GM06990 (cell line): ENCODE measurements around the gene COPS3.
"Not testable (repeated sequence)": the region's sequence is repeated elsewhere in the genome, so short reads cannot be mapped to it uniquely, and the experiment has no call there.

ENCODE experiments used
- DNase-seq: peaks from one replicate; pipeline ENCODE4 v3.0.0-alpha.2; 2011; ENCODE audit not compliant: insufficient read length; ENCODE audit errors: extremely low read depth
- H3K27me3 ChIP-seq: replicated peaks from 2 replicates; pipeline ENCODE4 v1.6.0; 2011; ENCODE audit warnings: low read length; ENCODE audit not compliant: control insufficient read depth, insufficient read depth
- H3K36me3 ChIP-seq: 2 replicates; pipeline ENCODE4 v1.5.1; 2011; ENCODE audit warnings: low read length; ENCODE audit not compliant: control insufficient read depth, insufficient read depth
- H3K4me3 ChIP-seq: replicated peaks from 2 replicates; pipeline ENCODE4 v1.5.1; 2011; ENCODE audit warnings: low read depth, mild to moderate bottlenecking, control low read depth, low read length
- TF ChIP-seq, protein P1 (sequence below): IDR thresholded peaks from 2 replicates; pipeline ENCODE4 v1.5.1; 2011; ENCODE audit warnings: low read length, control low read depth, mild to moderate bottlenecking, inconsistent platforms; ENCODE audit not compliant: insufficient read depth, poor library complexity, severe bottlenecking

COPS3 gene

DNA sequence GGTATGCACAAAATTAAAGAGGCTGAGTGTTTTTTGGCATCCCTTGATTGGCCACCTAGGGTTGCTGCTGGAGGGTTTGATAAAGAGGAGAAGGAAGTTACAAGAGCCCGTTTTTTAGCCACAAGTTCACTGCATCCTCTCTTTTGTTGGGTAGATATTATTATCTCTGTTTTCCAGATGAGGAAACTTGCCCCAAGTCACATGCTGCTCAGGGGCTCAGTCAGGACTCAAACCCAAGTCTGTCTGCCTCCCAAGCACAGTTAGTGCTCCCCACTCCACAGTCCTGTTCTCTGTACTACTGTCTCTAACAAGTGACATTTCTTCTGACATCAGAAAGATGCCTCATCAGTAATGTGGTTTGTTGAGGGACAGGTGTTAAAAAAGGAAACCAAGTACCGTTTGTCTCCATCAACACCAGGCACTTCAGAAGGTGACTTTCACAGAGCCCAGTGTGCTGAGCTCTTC lies 23.5 kb upstream of the COPS3 start:
- peak; percentile 47 for DNase-seq
- TF ChIP-seq, protein P1, sequence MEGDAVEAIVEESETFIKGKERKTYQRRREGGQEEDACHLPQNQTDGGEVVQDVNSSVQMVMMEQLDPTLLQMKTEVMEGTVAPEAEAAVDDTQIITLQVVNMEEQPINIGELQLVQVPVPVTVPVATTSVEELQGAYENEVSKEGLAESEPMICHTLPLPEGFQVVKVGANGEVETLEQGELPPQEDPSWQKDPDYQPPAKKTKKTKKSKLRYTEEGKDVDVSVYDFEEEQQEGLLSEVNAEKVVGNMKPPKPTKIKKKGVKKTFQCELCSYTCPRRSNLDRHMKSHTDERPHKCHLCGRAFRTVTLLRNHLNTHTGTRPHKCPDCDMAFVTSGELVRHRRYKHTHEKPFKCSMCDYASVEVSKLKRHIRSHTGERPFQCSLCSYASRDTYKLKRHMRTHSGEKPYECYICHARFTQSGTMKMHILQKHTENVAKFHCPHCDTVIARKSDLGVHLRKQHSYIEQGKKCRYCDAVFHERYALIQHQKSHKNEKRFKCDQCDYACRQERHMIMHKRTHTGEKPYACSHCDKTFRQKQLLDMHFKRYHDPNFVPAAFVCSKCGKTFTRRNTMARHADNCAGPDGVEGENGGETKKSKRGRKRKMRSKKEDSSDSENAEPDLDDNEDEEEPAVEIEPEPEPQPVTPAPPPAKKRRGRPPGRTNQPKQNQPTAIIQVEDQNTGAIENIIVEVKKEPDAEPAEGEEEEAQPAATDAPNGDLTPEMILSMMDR: no peak

DNA sequence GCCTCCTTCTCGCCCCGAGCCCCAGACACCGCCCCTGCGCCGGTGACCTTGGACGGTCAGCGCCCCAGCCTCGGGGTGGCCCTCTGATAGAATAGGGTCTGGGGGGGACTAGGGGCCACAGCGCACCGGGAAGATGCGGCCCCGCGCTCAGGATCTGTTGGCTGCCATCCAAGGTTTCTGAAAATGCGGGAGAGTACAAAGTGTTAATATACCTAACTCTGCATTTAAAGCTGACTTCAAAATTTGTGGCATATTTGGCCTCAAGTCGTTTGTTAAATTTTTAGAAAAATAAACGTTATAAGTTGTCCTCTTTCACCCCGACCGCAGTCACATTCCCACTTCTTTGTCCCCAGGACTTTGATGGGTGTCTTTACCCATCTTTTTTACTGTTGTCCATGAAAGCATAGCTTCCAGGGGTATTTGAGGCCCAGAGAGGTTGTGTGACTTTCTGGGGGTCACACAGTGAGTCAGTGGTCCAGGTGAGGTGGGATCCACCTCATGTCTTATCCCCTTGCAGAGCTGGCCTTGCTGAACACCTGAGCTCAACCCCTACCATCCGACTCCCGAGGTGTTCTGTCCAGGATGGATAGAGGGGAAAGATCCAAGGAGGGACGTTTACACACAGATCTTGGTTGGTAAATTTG lies 22.9 kb upstream of the COPS3 start:
- Histone ChIP-seq H3K27me3 (no peaks in the 10 kb centered on the region), H3K36me3 (no peaks in the 10 kb centered on the region), H3K4me3 (peak overlapping the region; percentile 58)
- no peak for DNase-seq
- TF ChIP-seq, protein P1: no peak

More for the DNA sequence above, 23.5 kb upstream of the COPS3 start:
- Histone ChIP-seq H3K4me3 (no peak overlapping the region), H3K27me3 (no peaks in the 10 kb centered on the region), H3K36me3 (no peaks in the 10 kb centered on the region)

DNA sequence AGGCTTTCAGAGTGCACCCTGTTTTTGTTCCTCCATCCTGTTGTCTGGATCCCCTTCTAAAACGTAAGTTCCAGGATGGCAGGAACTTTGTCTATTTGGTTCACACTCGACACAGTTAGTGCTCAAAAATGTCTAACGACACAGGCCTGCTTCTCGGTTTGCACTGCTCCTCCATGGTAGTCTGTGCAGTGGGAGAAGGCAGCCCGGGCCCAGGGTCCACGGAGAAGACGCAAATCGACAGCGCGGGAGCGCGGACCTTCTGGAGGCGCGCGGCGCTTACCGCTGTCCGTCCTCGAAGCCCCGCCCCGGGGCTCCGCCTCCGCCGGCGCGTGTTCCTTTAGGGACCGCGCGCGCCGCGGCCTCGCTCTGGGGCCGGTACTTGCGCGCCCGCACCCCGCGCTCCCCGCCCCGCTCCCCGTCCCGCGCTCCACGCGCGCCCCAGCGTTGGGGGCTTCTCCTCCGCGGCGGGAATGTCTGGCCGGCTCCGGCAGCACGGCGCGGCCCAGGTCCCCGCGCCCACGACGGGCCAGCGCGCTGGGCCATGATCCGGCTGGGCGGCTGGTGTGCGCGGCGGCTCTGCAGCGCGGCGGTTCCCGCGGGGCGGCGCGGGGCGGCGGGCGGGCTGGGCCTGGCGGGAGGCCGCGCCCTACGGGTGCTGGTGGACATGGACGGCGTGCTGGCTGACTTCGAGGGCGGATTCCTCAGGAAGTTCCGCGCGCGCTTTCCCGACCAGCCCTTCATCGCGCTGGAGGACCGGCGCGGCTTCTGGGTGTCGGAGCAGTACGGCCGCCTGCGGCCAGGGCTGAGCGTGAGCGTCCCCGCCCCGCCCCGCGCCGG lies 22.2 kb upstream of the COPS3 start, which contains the start of gene NT5M:
Gene NT5M, plus strand, starts transcription at position 364 of the 837 bp plus-strand sequence. Its CDS starts 178 bp downstream, at position 542.
- DNase-seq: peak; percentile 87
- Histone ChIP-seq H3K4me3 (peak within 1 kb of the TSS; percentile 58), H3K36me3 (no peaks in the 10 kb centered on the region), H3K27me3 (no peaks in the 10 kb centered on the region)
- TF ChIP-seq, protein P1: no peak

DNA sequence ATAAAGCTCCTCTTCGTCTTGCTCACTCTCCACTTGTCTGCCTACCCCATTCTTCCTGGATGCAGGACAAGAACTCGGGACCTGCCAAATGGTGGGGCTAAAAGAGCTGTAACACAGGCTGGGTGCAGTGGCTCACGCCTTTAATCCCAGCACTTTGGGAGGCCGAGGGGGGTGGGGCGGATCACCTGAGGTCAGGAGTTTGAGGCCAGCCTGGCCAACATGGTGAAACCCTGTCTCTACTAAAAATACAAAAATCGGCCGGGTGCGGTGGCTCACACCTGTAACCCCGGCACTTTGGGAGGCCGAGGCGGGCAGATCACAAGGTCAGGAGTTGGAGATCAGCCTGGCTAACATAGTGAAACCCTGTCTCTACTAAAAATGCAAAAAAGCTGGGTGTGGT lies 20.6 kb upstream of the COPS3 start:
- H3K27me3 ChIP-seq, DNase-seq, H3K36me3 ChIP-seq, H3K4me3 ChIP-seq: not testable (repeated sequence)

DNA sequence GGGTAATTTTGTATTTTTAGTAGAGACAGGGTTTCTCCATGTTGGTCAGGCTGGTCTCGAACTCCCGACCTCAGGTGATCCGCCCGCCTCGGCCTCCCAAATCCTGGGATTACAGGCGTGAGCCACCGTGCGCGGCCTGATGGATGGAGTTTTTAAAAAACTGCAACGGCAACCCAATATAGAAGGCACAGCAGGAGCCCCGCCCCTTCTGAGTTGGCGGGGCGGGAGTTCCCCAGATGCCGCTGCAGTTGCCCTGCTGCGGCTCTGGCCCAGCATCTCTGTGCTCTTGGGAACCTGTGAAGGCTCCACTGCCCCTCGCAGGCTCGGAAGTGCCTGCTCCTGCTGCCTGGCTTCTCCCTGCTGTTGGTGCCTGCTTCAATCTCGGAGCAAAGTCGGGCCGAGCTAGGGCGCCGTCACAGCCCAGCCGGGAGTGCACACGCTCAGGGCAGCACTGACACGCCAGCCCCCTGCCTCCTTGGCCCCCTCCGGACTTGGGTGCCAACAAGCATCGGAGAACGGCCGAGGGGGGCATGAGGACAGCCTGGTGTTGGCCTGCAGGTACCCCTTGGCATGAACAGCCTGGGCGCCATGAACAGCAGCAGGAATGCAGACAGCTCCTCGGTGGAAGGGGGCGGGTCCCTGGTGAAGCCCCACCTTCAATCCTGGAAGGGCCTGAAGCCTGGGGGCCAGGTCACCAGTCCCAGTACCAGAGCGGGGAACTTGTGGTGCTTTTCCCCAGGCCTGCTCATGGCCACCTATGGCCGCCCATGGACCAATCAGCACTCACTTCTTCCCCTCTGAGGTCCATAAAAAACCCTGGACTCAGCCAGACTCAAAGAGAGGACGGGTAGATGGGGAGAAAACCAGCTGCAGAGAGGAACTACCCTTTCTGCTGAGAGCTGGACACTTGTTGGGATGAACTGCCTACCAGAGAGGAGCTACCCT lies 19.9 kb upstream of the COPS3 start:
- H3K27me3 ChIP-seq: no peaks in the 10 kb centered on the region
- DNase-seq: peak; percentile 64
- H3K4me3 ChIP-seq: peak overlapping the region; percentile 45
- H3K36me3 ChIP-seq: no peaks in the 10 kb centered on the region
- TF ChIP-seq, protein P1: no peak
